HG02981 (cell line): ENCODE measurements around the gene WARS2.
"Not testable (repeated sequence)": the region's sequence is repeated elsewhere in the genome, so short reads cannot be mapped to it uniquely, and the experiment has no call there.

Source experiments
- ATAC-seq: cut with Tn5 transposase; IDR thresholded peaks from one replicate; pipeline ENCODE4 v1.9.1; 2021; ENCODE audit warnings: mild to moderate bottlenecking, moderate library complexity; ENCODE audit not compliant: unreplicated experiment

The WARS2 gene

DNA sequence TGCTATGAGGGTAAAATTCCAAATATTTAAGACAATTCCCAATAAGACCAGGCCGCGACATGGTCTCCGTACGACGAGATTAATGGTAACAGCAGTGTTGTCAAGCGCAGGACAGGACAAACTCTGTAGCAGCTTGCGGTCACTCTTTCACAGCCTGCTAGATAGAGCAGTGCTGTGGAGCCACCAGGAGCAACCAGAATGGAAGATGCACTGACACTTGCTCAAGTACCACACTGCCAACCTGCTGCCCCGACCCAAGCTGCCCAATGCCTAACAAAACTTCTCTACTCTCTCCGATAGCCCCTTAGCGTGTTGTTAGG, 636 bp downstream of the WARS2 start:
- ATAC-seq: peak; percentile 18

DNA sequence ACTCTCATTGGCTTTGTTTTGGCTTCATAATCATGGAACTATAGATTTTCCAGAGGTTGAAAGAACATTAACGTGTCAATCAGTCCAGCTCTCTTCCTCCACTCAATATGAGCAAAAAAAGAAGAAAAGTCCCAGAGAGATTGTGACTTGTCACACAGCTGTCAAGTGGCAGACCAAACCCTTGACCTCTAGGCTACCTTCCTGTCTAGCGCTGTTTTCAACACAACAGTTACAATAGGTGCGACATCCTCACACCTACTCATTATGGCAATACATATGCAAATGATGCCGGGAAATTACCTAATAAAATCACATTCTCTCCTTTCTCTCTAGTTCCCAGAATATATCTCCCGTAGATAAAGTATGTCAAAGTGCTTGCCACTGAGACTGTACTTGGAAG, 1.1 kb downstream of the WARS2 start:
- ATAC-seq: peak; percentile 33

DNA sequence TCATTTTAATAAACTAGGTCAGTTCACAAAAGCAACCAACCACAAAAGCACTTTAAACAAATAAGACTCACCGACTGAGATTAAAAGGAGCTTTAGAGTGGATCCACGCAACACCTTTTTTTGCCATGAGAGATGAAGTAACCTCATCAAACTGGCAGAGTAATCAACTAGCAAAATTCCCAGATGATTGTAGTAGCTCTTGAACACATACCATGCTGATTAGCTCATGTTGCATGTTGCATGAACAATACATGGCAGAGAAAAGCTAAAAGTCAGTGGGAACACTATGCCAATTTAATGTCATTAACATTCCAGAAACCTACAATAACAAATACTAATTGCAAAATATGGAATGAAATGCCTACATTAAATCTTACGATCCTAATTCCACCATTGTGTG, 4.1 kb downstream of the WARS2 start:
- no peak for ATAC-seq

DNA sequence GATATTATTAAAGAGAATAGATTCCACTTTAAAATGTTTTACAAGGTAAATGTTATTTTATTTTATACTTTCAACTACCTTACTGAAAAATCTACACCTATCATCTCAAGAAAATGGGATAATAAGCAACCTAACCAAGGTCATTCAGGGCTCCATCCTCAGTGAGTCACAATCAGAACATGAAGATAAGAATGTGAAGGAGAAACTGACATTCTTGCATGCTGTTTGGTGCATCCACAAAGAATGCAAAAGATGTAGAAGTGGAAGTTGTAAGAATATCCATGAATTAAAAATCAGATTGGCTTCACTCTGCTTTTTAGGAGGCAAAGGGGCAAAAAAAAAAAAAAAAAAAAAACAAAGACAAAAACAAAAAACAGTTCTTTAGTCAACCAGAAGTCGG, 6.5 kb downstream of the WARS2 start:
- no peak for ATAC-seq

DNA sequence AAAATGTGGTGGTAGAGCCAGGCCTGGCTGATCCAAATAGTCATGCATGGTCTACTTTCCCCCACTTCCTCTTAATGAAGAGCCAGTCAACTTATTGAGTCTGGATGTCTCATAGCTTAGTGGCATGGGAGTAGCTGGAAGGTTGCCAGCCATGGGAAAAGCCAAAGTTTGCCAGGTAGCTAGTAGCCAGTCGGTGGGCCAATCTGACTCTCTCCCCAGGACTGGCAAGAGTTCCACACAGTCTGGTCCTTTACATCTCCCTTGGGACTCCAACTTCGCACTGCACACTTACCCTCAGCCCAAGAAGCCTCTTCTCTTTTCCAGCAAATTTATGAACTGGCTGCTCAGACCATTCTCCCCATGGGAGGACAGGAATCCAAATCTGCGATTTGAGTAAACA, 8.3 kb downstream of the WARS2 start:
- no peak for ATAC-seq

DNA sequence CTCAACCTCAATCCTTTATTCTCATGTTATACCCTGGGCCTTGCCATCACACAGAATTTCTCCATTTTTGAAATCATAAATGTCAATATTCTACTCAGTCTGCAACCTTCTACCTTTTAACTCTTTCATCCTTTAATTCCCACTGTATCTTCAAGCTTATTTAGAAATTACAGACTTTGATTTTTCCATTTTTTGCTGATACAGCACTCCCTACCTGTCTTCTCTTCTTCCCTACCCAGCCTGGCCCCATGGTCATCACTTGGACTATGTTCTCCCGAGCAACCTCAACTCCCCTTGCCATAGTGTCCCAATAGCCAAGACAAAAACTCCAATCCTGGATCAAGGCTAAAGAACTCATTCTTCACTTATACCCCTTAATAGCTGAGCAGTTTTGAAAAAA, 14.6 kb downstream of the WARS2 start:
- no peak for ATAC-seq

DNA sequence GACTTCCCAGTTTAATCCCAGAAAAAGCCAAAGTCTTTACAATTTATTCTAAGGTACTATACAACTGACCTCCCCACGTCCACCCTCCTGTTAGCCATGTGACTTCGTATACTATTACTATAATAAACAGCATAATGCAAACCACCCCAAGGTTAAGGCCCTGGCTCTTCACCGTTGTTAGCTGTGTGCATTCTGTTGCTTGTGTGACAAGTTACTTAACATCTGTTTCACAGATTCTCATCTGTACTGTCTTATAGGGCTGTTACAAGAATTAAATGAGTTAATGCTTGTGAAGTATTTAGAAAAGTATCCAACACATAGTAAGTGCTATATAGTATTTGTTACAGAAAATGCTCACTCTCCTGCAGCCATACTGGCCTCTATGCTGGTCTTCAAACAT, 15.7 kb downstream of the WARS2 start:
- no peak for ATAC-seq

DNA sequence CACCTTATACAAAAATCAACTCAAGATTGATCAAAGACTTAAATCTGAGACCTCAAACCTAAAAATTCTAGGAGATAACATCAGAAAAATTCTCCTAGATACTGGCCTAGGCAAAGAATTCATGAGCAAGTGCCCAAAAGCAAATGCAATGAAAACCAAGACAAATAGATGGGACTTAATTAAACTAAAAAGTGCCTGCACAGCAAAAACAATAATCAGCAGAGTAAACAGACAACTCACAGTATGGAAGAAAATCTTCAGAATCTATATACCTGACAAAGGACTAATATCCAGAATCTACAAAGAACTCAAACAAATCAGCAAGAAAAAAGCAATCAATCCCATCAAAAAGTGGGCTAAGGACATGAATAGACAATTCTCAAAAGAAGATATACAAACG, 18.6 kb downstream of the WARS2 start:
- not testable (repeated sequence) for ATAC-seq

DNA sequence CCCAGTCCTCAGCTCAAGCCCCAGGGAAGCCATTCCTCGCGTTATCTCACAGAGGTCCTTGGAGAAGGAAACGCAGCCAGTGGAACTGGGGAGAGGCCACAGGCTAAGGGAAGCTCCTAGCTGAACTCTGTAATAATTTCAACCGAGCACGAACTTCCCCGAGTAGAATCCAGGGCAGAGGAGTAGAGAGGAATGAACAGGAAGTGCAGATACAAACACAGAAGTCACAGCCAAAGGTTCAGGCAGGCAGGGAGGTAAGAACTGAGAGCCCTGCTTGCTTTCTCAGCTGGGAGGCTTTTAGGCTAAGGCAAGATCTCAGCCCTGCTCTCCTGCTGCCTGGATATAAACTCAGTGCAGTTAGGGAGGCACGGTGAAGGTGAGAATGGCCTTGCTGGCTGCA, 23.7 kb downstream of the WARS2 start:
- ATAC-seq: no peak

DNA sequence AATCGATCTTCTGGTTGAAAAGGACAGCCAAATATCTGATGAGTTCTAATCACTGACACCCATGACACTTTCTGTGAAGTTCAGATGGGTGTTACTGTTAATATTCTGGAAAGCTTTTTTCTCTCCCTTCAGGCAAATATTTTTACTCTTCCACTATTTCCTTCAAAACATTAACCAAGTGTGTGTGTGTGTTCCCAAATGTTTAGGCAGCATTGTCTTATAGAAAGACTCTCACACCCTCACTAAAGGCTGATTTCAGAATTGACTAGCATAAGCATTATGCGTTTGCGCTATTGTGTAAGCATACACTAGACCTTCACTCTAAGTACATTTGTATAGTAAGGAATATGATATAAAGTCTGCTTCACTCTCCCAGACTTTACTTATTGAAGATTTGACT, 24.7 kb downstream of the WARS2 start:
- ATAC-seq: no peak

DNA sequence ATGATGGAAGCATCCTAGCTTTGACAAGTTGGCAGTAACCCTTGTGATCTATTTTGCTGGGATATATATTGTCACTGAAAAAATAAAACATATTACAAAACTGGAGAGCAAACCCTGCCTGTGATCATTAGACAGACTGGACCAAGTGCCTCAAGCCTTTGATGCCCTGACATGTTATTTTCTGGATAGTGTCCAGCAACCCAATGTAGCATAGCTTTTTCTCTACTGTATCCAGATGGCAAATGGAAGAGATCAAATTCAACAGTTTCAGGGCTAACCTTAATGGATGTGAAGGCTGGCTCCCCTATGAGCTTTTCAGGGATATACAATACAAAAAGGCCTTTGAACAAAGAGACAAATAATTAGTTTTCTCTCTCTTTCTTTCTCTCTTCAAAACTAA, 25.1 kb downstream of the WARS2 start:
- no peak for ATAC-seq

DNA sequence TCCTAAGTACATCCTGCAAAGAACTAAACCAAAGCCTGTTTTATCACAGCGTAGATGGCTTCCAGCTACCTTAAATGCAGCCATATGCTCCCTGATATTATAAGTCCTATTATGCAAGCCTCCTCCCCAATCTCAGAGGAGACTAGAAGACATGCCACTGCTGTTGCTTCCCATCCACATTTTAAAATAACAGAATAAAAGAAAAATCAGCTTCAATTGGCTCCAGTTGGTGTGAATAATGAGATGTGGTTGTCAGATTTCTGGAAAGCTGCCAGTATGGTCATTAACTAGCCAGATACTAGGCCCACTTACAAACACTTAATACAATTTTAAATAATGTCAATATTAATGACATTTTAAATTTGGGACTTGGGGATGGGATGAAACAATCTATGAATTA, 25.7 kb downstream of the WARS2 start:
- ATAC-seq: no peak

DNA sequence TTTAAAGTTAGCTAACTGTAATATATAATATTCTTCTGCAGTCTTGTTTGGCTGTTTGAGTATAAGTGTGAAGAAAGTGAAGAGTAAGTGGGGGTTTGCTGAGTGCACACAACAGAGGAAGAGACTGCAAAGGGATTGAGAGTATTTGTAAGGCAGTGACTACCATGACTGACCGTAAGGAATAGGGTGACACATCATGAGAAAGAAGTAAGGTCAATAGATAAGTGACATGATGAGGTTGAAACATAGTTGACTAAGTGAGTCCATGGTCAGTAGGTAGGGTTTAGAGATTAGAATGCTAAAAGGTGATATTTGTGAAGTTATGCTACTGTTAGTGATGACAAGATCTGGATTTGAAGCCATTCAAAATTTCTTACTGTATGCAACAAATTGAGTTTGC, 27.7 kb downstream of the WARS2 start:
- ATAC-seq: no peak

DNA sequence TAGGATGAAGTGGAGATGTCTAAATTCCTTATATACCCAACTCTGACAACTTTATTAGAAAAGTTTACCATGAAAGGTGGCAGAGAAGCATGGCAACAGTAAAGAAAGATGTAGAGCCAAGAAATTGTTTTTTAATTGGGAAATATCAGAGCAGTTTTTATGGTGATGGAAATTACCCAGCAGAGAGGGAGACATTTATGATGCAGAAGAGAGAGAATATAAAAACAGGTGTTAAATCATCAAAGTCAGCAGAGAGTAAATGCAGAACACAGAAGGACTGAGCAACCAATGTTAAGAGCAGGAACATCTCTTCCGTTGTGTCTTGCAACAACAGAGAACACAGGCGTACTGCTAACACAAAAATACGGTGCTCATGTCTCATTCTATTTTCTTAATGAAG, 28.2 kb downstream of the WARS2 start:
- no peak for ATAC-seq

DNA sequence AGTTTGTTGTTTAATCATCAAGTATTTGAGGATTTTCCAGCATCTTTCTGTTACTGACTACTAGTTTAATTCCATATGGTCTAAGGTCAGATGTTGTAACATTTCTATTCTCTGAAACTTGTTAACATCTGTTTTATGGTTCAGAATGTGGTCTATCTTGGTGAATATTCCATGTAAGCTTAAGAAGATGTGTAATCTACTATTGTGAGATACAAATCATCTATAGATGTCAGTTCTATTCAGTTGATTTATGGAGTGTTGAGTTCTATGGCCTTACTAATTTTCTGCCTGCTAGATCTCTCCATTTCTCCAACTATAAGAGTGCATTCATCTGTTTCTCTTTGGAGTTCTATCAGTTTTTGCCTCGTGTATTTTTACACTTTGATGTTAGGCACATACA, 31.5 kb downstream of the WARS2 start:
- no peak for ATAC-seq

DNA sequence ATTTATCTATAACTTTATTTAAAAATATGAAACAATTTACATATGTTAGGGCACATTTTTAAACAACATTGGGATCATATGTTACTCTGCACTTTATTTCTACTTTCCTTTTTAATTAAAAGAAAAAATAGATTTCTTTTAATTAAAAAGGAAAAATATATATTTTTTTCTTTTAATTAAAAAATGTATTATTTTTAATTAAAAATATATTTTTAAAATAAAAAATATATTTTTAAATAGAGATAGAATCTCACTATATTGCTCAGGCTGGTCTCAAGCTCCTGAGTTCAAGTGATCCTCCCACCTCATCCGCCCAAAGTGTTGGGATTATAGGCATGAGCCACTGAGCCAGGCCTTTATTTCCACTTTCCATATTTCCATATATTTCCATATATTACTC, 36.7 kb downstream of the WARS2 start:
- no peak for ATAC-seq

DNA sequence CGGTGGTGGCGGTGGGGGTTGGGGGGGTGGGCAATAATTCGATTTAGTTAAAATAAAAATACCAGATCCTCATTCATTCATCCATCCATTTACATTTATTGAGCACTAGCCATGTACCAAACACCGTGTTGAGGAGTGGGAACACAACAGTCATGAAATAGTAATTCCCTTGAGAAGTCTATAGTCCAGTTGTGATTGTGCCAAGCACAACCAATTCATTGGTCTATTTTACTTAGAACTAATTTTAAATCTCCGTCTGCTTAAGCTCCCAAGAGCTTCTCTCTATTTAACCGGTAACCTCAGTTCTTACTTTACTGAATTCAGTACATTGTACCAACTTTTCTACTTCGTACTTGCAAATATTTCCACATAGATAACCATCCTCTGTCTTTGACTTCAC, 38.4 kb downstream of the WARS2 start:
- no peak for ATAC-seq

DNA sequence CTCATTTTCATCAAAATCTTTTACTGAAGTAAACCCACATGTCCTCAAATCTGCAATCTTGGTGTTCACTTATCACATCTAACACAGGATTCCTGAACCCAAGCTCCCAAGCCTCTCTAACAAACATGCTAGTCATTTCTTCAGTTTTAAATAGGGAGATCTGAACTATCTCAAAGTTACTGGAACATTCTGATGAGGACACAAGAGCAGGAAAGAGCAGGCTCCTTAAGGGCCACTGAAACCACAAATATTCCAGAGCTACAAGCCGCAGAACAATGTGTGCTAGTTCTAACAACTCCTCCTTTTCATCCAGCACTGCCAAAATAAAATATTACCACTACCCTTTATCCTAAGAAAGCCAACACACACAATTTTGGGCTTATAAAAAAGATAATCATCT, 38.9 kb downstream of the WARS2 start:
- ATAC-seq: no peak

DNA sequence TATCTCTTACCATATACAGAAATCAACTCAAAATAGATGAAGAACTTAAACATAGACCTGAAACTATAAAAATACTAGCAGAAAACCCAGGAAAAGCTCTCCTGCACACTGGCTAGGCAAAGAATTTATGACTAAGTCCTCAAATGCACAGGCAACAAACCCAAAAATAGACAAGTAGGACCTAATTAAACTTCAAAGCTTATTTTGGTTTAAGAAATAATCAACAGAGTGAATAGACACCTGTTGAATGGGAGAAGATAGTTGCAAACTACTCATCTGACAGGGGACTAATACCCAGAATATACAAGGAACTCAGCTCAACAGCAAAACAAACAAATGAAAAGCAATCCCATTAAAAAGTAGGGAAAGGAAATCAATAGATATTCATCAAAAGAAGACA, 40.7 kb downstream of the WARS2 start:
- ATAC-seq: no peak

DNA sequence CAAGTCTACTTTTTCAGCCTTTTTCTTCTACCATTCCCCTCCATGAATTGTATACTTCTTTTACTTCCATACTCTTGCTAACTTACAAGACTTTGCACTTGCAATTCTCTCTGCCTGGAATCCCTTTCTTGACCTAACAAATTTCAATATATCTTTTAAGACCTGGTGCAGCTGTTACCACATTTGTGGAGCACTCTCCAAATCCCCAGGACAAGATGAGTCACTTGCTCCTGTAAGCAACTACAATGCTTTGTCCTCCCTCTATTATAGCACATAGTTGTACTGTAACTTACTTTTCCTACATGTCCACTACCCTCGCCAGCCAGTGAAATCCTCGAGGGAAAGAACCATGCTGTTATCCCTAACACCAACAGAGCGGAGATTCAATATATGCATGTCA, 43.1 kb downstream of the WARS2 start:
- ATAC-seq: no peak

DNA sequence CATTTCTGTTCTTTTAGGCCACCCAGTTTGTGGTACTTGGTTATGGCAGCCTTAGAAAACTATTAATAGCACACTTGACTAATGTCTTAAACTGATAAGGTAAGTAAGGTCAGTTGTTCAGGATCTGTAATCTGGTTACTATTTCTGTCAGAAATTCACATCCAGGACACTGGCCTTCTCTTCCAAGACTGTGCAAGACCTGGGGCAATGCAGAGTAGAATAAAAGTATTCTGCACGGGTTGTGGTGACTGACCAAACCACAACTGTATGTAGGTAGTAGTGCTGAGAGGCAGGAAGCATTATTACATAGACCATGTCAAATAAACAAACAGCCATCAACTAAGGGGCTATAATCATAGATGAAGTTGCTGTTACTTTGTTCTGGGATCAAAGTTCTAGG, 46.7 kb downstream of the WARS2 start:
- no peak for ATAC-seq

DNA sequence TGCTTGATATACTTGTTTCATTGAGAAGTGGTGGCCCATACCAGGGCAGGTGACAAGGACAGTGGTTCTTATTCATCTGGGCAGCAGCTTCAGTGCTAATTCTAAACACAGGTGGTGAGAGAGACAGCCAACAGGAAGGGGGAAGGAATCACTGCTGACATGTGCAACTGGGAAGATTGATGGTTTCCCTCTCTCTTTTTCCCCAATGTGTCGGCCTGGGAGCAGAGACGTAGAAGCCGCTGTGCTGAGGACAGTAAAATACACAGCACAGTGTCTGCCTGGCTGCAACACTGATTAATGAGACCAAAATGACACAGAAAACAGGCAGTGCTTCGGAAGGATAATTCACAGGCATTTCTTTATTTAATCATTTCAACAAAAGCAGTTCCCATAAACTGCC, 48.8 kb downstream of the WARS2 start:
- ATAC-seq: no peak

DNA sequence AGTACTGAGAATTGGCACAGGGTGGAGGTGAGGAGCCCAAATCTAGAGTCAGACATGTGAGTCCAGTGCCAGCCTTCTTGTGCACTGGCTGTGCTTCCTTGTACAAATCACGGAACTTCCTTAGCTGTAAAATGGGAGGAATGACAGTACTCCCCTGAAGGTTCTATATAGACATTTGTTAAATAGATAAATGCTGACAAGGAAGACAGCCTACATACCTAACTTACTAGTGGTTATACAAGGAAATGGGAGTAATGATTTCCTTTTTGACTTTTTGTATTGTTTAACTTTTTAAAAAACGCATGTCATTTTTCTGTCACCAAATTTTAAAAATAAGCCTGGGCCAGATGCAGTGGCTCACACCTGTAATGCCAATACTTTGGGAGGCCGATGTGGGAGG, 50.2 kb downstream of the WARS2 start:
- ATAC-seq: no peak

DNA sequence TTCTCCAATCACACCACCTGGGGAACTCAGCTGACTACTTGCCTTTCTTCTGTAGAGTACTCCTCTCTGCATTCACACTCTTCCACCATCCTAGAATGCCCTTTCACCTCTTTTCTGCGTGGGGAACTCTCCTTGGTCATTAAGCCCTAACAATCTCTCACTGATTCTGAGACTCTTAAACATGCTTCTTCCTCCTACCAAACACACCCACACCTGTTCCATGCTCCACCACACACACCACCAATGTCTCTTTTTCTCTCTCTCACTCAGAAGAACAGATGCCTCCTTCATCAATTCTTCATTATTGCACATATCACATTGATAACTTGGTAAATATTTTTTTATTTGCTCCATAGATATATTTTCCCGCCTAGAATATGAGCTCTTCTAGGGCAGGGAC, 53.6 kb downstream of the WARS2 start:
- ATAC-seq: no peak
